Hematopoietic multipotent progenitor cell treated with erythropoietin and hydrocortisone succinate and interleukin-3 and kit ligand, for 15 days (in vitro differentiated cells): ENCODE results near the gene B4GAT1.
A peak's percentile ranks its signal among the peaks of the same experiment; 100 is the strongest.
"Not testable (repeated sequence)": the region's sequence is repeated elsewhere in the genome, so short reads cannot be mapped to it uniquely, and the experiment has no call there.

Experiments used
- DNase-seq: peaks from one replicate; pipeline ENCODE4 v3.0.0-alpha.2; 2015; ENCODE audit warnings: low spot score

Gene B4GAT1

GRCh38 chr11:66363187-66363601, 15.8 kb upstream of the B4GAT1 start:
- no peak for DNase-seq

GRCh38 chr11:66362481-66363147, 15.2 kb upstream of the B4GAT1 start:
- no peak for DNase-seq

DNA sequence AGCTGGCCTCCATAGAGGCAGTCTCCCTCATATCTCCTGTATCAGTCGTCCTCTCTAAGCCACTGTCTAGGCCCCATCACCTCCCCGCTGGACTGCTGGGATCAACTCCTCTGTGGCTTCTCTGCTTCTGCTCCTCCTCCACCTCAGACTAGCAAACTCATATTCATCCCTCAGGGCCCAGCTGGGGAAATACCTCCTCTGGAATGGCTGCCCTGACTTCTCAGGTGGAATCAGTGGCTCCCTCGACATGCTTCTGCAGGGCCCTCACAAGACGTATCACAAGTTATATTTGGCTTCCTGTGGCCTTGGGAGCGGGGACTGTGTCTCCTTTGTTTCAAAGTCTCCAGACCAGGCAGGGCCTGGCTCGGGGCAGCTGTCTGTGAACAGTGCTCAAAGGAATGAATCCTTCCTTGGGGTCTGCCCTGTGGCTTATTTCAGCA, 14.1 kb upstream of the B4GAT1 start:
- DNase-seq = no peak

DNA sequence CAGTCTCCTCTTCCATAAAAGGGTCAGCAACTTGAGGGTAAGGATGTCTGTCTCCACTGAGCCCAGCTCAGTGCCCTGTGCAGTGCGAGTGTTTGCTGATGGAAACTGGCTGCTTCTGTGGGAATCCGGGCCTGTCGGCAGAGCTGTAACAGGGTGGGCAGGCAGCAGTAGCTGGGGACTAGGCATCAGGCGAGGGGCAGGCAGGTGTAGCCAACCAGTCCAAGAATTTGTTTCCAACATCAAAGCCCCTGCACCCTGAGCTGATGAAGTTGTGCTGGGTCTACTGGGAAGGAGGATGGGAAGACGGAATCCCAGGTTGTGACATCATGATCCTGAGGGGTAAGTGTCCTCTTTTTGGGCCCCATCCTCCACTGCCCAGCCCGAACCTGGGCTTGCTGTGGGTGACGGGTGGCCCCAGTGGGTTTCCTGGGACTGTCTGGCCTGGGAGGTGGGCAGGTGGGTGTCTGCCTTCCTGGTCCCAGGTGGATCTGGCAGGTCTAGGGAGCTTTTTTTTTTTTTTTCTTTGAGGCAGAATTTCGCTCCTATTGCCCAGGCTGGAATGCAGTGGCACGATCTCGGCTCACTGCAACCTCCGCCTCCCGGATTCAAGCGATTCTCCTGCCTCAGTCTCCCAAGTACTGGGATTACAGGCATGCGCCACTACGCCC, 13.1 kb upstream of the B4GAT1 start:
- no peak for DNase-seq

- no peak for DNase-seq
Observed at GRCh38 chr11:66359662-66360087, 12.2 kb upstream of the B4GAT1 start.

GRCh38 chr11:66350560-66351235, 3.3 kb upstream of the B4GAT1 start:
- DNase-seq = not testable (repeated sequence)

GRCh38 chr11:66349084-66349386, 1.6 kb upstream of the B4GAT1 start:
- no peak for DNase-seq

GRCh38 chr11:66346476-66347424, 679 bp downstream of the B4GAT1 start:
- DNase-seq = no peak

DNA sequence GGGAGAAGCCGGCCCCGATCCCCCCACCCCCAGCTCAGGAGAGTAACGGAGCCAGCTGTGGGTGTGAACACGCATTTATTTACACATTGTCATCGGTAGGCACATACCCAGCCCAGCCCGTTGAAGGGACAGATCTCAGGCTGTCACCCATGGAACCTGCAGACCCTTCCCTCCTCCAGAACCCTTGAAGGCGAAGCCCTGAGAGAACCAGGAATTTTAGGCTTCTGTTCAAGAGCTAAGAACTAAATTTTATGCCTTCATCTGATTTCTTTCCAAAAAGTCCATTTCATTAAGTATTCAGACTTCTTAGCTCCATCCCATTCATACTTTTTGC, 2.1 kb downstream of the B4GAT1 start:
- no peak for DNase-seq

DNA sequence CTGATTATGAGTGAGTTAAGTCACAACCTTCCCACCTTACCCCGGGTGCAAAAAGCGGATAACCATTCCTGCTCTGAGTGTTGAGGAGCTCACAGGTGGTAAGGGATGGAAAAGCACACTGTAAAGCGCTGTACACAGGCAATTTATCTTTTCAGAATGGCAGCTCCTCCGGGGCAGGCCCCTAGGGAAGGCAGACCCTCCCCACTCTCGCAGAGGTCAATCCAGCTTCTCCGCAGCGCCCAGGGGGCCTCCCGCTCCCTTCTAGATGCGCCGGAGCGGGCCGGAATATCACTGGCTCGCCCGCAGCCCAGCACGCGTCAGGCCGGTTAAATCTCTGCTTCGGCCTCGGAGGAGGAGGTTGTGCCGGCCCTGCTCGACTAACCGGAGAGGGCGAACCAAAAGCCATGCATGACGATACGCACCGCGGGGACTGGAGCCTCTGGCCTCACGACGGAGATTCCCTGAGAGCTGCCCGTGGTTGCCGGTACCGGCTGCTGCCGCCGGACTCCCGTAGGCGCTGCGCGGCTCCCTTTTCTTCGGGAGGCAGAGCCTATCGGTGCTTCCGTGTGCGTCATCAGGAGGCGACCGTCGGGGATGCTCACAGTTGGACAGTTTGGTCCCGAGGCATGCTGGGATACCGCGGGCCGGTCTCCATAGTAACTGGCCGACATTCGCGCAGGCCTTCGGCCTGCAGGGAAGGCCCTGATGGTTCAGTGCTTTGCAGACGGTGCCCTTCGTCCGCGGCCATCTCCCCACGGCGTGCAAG, 2.7 kb downstream of the B4GAT1 start, which contains the start of gene BRMS1:
Gene BRMS1, minus strand, starts transcription at position 555 of the 766 bp plus-strand sequence. CDS start 2,870 bp downstream, outside the sequence.
- peak; percentile 97 for DNase-seq

DNA sequence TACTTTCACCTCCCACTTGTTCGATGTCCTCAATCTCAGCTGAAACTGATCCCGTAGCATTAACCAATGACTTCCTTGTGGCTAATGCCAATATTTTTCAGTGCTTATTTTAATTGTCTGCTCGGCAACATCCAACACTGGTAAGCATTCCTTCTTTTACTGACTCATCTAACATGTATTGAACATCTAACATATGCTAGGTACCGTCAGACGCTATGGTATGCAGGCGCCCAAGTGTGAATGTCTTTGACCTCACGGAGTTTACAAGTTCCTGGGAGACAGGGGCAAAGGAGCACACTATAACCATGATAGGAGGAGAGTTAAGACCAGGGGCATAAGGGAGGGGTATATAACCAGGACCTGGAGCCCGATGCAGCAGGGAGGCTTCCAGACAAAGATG, 4.3 kb downstream of the B4GAT1 start:
- no peak for DNase-seq

DNA sequence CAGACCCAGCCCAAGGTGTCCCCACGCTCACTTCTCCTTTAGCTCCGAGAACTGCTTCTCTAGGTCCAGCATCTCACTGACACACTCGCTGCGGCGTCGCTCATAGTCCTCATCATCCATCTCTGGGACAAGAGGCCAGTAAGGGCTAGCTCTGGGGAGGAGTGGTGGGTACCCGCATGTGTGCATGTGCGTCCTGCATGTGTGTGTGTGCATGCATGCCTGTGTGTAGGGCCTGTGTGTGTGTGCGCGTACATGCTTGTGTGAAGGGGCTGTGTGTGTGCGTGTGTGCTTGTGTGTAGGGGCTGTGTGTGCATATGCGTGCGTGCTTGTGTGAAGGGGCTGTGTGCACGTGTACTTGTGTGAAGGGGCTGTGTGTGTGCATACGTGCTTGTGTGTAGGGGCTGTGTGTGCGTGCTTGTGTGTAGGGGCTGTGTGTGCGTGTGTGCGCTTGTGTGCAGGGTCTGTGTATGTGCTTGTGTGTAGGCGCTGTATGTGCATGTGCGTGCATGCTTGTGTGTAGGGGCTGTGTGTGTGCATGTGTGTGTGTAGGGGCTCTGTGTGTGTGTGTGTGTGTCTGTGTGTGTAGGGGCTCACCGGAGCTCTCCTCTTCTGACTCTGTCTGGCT, 5.8 kb downstream of the B4GAT1 start:
- DNase-seq = no peak

DNA sequence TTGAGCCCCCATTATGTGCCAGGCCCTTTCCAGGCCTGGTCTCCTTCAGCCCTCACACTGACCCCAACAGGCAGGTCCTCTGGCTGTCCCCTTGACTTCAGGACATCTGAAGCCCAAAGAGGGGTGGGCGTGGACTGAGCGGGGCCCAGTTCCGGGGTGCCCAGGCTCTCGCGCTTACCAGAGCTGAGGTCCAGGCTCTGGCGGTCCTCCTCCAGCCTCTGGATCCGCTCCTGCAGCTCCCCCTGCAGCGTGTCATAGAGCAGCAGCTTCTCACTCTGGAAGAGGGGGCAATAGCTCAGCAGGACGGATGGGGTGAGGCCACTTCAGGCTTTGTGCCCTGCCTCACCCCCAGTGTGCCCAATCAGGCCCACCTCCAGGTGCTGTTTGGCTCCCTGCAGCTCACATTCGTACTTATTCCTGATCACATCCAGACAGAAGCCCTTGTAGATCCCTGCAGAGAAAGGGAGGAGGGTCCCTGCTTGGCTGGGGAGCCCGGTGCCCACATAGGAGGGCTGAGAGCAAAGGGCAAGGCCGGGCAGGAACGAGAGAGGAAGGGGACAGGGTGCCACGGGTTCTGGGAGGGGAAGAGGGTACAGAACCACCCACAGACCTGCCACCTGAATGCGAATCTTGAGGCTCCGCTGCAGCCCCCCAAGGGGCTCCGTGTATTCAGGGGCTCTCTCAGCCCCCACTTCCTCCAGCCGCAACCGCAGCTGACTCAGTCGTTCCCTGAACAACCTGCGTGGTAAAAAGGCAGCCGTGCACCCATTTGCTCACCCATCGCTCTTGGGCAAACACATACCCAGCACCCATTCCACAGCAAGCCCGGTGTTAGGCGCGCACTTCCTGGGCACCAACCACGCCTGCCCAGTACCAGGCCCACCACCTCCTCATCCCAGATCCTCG, 6.6 kb downstream of the B4GAT1 start:
- no peak for DNase-seq

DNA sequence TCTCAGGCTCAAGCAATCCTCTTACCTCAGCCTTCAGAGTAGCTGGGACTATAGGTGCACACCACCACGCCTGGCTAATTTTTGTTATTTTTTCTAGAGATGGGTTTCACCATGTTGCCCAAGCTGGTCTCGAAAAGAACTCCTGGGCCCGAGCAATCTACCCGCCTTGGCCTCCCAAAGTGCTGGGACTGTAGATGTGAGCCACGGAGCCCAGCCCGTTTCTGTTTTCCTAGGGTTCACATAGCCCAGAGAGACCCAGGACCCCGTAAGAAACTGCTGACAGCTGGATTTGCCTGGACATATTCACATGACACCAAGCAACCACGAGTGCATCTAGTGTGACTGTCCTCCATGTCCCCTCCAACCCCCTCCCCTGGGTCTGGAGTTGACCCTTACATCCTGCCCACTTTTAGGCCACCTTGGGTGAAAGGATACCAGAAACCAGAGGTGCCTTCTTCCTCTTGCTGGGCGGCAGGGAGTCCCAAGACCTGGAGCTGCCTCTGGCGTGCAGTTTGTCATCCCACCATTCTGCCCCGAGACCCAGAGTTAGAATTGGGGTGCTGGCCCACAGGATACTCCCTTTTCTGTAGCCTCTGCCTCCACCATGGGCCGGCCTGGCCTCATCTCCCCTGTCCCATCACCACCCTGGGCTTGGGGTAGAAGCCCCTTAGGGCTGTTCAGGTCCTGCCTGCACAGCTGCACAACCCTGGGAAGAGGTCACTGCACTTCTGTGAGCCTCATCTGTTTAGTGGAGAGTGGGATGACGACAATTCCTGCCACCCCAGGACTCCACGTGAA, 7.5 kb downstream of the B4GAT1 start:
- no peak for DNase-seq

DNA sequence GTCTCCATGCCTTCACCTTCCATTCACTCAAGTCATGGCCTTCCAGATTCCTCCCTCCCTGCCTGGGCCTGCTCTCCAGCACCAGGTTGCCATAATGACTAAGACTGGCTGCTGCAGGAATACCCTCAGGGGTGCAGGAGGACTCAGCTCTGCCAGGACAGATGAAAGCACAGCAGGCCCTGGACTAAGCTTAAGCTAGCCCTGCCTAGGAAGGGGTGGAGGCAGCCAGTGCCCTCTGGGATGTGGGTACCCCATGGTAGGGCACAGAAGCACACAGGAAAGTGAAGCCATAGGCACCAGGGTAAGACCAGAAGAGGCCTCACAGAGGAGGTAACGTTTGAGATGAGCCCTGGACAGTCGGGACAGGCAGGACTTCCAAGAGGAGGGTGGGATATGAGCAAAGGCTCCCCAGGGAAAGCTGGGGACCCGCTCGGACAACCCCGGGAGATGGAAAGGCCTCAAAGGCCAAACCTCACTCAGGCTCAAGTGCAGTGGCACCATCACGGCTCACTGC, 8.2 kb downstream of the B4GAT1 start:
- no peak for DNase-seq

GRCh38 chr11:66338276-66339161, 8.9 kb downstream of the B4GAT1 start:
- DNase-seq = no peak

DNA sequence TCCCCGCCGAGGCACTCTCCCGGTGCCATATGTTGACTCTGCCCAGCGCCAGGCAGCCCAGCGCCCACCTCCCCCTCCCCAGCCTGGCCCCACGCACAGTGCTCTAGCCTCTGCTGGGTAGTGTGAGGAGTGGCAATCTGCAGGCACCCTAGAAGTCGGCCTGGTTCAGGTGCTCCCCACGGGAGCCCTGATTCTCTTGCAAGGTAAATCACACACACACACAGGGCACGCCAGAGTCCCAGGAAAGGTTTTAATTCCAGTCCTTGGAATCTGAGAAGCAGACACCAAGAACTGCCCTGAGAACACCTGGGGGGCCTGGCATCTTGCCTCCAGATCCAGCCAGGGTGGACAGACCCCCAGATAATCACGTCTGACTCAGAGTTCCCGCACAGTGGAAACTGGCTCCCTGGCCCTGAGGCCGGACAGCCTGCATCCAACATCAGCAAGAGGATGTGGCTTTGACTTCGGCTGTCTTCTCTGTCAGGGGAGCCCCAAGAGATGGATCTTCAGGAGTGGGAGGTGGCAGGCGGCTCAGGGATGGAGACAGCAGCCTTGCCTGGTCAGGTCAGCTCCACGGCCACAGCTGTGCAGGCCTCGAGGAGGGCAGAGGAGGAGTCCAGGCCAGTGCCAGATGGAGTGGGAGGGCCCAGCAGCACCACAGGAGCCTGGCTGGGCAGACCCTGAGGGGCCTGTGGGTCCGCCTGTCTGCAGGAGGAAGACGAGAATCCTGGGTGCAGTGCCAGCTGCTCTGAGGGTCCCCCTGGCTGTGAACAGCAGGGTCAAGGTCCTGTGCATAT, 10.1 kb downstream of the B4GAT1 start:
- no peak for DNase-seq
